ENCODE data around the gene VAV3.

Gene VAV3

GRCh38 chr1:107549152-107549810 is 415.7 kb downstream of the VAV3 start:
- H3K9ac ChIP-seq, result no peak overlapping the region
- peaks cover 52% of the 10 kb centered on the region for H3K4me1 ChIP-seq
- H4K20me1 ChIP-seq, result no peaks in the 10 kb centered on the region
- no peaks in the 10 kb centered on the region for H3K36me3 ChIP-seq
- TF ChIP-seq Cebpa-rat (IDR thresholded peaks at IDR 0.05), result no peak
- peak overlapping the region; percentile 99 for H3K27ac ChIP-seq
- H3K4me3 ChIP-seq, result no peak overlapping the region
- peak overlapping the region; percentile 81 for H3K4me2 ChIP-seq
- no peaks in the 10 kb centered on the region for H3K27me3 ChIP-seq
- H3K9me3 ChIP-seq, result peaks cover 29% of the 10 kb centered on the region; the same call in 1 of the 2 replicates

GRCh38 chr1:107548276-107548675 is 416.7 kb downstream of the VAV3 start:
- Histone ChIP-seq H3K4me2 (peak overlapping the region; percentile 81), H3K36me3 (no peaks in the 10 kb centered on the region), H3K4me3 (no peak overlapping the region), H3K27ac (peak overlapping the region; percentile 99), H4K20me1 (no peaks in the 10 kb centered on the region), H3K9ac (no peak overlapping the region), H3K9me3 (peaks cover 32% of the 10 kb centered on the region; the same call in 1 of the 2 replicates), H3K27me3 (no peaks in the 10 kb centered on the region), H3K4me1 (peaks cover 62% of the 10 kb centered on the region)
- TF ChIP-seq Cebpa-rat (IDR thresholded peaks at IDR 0.05), result no peak

- Histone ChIP-seq H4K20me1 (no peaks in the 10 kb centered on the region), H3K27ac (peak overlapping the region; percentile 99), H3K27me3 (no peaks in the 10 kb centered on the region), H3K4me2 (peak overlapping the region; percentile 81), H3K9ac (no peak overlapping the region), H3K9me3 (peaks cover 39% of the 10 kb centered on the region; the same call in 1 of the 2 replicates), H3K4me1 (peaks cover 70% of the 10 kb centered on the region), H3K4me3 (peak overlapping the region; percentile 14; the same call in 1 of the 2 replicates), H3K36me3 (no peaks in the 10 kb centered on the region)
- TF ChIP-seq Cebpa-rat (IDR thresholded peaks at IDR 0.05), result no peak
These were observed 417.4 kb downstream of the VAV3 start for GRCh38 chr1:107547363-107548155.

- Histone ChIP-seq H3K4me3 (peak overlapping the region; percentile 14; the same call in 1 of the 2 replicates), H4K20me1 (no peaks in the 10 kb centered on the region), H3K36me3 (no peaks in the 10 kb centered on the region), H3K9me3 (peaks cover 48% of the 10 kb centered on the region; the same call in 1 of the 2 replicates), H3K27ac (peak overlapping the region; percentile 99), H3K4me1 (peaks cover 79% of the 10 kb centered on the region), H3K9ac (peak overlapping the region; percentile 92), H3K4me2 (peak overlapping the region; percentile 81), H3K27me3 (no peaks in the 10 kb centered on the region)
- no peak for TF ChIP-seq Cebpa-rat (IDR thresholded peaks at IDR 0.05)
These were observed 418.4 kb downstream of the VAV3 start for GRCh38 chr1:107546576-107546975.

GRCh38 chr1:107545879-107546278 is 419.1 kb downstream of the VAV3 start:
- TF ChIP-seq Cebpa-rat (IDR thresholded peaks at IDR 0.05), result no peak
- peak overlapping the region; percentile 92 for H3K9ac ChIP-seq

GRCh38 chr1:107545056-107545577 is 419.9 kb downstream of the VAV3 start:
- H3K27me3 ChIP-seq, result no peaks in the 10 kb centered on the region
- TF ChIP-seq Cebpa-rat (IDR thresholded peaks at IDR 0.05), result 0 out of 2 replicates have a peak, but pooled peaks have one; percentile 36
- peaks cover 48% of the 10 kb centered on the region for H3K9me3 ChIP-seq
- peak overlapping the region; percentile 92 for H3K9ac ChIP-seq
- no peaks in the 10 kb centered on the region; the same call in 1 of the 2 replicates for H3K36me3 ChIP-seq
- H3K4me2 ChIP-seq, result peak overlapping the region; percentile 81
- H3K27ac ChIP-seq, result peak overlapping the region; percentile 99
- H4K20me1 ChIP-seq, result no peaks in the 10 kb centered on the region
- H3K4me3 ChIP-seq, result peak overlapping the region; percentile 61
- H3K4me1 ChIP-seq, result peaks cover 89% of the 10 kb centered on the region

More at GRCh38 chr1:107545879-107546278, 419.1 kb downstream of the VAV3 start:
- no peaks in the 10 kb centered on the region for H3K27me3 ChIP-seq
- H3K9me3 ChIP-seq, result peaks cover 49% of the 10 kb centered on the region
- H3K27ac ChIP-seq, result peak overlapping the region; percentile 99
- peaks cover 84% of the 10 kb centered on the region for H3K4me1 ChIP-seq
- peak overlapping the region; percentile 47 for H3K4me3 ChIP-seq
- peak overlapping the region; percentile 81 for H3K4me2 ChIP-seq
- no peaks in the 10 kb centered on the region for H4K20me1 ChIP-seq
- H3K36me3 ChIP-seq, result no peaks in the 10 kb centered on the region; the same call in 1 of the 2 replicates

GRCh38 chr1:107544285-107544684 is 420.7 kb downstream of the VAV3 start:
- H4K20me1 ChIP-seq, result no peaks in the 10 kb centered on the region
- no peaks in the 10 kb centered on the region; the same call in 1 of the 2 replicates for H3K36me3 ChIP-seq
- peak overlapping the region; percentile 92 for H3K9ac ChIP-seq
- H3K4me3 ChIP-seq, result peak overlapping the region; percentile 61
- no peaks in the 10 kb centered on the region for H3K27me3 ChIP-seq
- H3K4me2 ChIP-seq, result peak overlapping the region; percentile 81
- H3K27ac ChIP-seq, result peak overlapping the region; percentile 99
- H3K4me1 ChIP-seq, result peaks cover 83% of the 10 kb centered on the region
- H3K9me3 ChIP-seq, result peaks cover 51% of the 10 kb centered on the region
- TF ChIP-seq Cebpa-rat (IDR thresholded peaks at IDR 0.05), result no peak

GRCh38 chr1:107541412-107541811 is 423.6 kb downstream of the VAV3 start:
- H3K4me2 ChIP-seq, result peak overlapping the region; percentile 81; the same call in 1 of the 2 replicates

GRCh38 chr1:107538502-107538901 is 426.5 kb downstream of the VAV3 start:
- H3K9ac ChIP-seq, result no peak overlapping the region
- H4K20me1 ChIP-seq, result no peaks in the 10 kb centered on the region
- H3K4me3 ChIP-seq, result no peak overlapping the region
- H3K9me3 ChIP-seq, result peaks cover 54% of the 10 kb centered on the region
- H3K4me2 ChIP-seq, result no peak overlapping the region
- TF ChIP-seq Cebpa-rat (IDR thresholded peaks at IDR 0.05), result no peak
- peaks cover 70% of the 10 kb centered on the region for H3K4me1 ChIP-seq
- no peaks in the 10 kb centered on the region; the same call in 1 of the 2 replicates for H3K36me3 ChIP-seq
- H3K27ac ChIP-seq, result no peak overlapping the region
- no peaks in the 10 kb centered on the region for H3K27me3 ChIP-seq

More at GRCh38 chr1:107541412-107541811, 423.6 kb downstream of the VAV3 start:
- H4K20me1 ChIP-seq, result no peaks in the 10 kb centered on the region
- TF ChIP-seq Cebpa-rat (IDR thresholded peaks at IDR 0.05), result no peak
- H3K27me3 ChIP-seq, result no peaks in the 10 kb centered on the region
- H3K4me3 ChIP-seq, result no peak overlapping the region
- H3K27ac ChIP-seq, result 0 out of 2 replicates have a peak overlapping the region, but pooled peaks have one; percentile 99
- no peaks in the 10 kb centered on the region; the same call in 1 of the 2 replicates for H3K36me3 ChIP-seq
- peaks cover 49% of the 10 kb centered on the region for H3K9me3 ChIP-seq
- H3K9ac ChIP-seq, result no peak overlapping the region
- peaks cover 73% of the 10 kb centered on the region for H3K4me1 ChIP-seq
